Measurements from ENCODE around the gene ZNF219. TPM values are rescaled to one million over a fixed set of nuclear protein-coding genes. Genes with fewer than 3 reads are reported as not detected.

Gene ZNF219
- total RNA-seq, 3 donors from 2014 or later: 56.6 to 103 (median 58.2) TPM

DNA sequence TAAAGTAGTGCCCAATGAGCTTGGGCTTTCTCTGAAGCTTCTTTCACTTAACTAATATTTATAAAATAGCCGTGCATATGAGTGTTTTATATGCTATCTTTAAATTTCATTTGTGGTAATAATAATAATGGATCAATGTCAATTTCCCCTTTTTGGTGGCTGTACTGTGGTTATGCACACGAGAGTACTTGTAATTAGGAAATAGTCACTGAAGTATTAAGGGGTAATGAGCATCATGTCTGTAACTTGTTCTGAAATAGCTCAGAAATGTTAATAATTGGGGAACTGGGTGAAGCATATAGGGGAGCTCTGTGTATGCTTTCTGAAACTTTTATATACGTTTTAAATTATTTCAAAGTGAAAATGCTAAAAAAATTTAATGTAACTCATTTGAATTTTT lies 47.9 kb downstream of the ZNF219 start:
- H3K4me3 ChIP-seq: no peak overlapping the region
- ATAC-seq (no peak), DNase-seq (no peak)
- H3K9me3 ChIP-seq: no peaks in the 10 kb centered on the region
- intact Hi-C loops (cut with DNase I, micrococcal nuclease): no loop called here
- TF ChIP-seq, protein P1, sequence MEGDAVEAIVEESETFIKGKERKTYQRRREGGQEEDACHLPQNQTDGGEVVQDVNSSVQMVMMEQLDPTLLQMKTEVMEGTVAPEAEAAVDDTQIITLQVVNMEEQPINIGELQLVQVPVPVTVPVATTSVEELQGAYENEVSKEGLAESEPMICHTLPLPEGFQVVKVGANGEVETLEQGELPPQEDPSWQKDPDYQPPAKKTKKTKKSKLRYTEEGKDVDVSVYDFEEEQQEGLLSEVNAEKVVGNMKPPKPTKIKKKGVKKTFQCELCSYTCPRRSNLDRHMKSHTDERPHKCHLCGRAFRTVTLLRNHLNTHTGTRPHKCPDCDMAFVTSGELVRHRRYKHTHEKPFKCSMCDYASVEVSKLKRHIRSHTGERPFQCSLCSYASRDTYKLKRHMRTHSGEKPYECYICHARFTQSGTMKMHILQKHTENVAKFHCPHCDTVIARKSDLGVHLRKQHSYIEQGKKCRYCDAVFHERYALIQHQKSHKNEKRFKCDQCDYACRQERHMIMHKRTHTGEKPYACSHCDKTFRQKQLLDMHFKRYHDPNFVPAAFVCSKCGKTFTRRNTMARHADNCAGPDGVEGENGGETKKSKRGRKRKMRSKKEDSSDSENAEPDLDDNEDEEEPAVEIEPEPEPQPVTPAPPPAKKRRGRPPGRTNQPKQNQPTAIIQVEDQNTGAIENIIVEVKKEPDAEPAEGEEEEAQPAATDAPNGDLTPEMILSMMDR (IDR thresholded peaks at IDR 0.05): no peak
- peaks cover 19% of the 10 kb centered on the region for H3K4me1 ChIP-seq (ENCODE audit: low read depth)
- H3K36me3 ChIP-seq (ENCODE audit: low read depth): no peaks in the 10 kb centered on the region

DNA sequence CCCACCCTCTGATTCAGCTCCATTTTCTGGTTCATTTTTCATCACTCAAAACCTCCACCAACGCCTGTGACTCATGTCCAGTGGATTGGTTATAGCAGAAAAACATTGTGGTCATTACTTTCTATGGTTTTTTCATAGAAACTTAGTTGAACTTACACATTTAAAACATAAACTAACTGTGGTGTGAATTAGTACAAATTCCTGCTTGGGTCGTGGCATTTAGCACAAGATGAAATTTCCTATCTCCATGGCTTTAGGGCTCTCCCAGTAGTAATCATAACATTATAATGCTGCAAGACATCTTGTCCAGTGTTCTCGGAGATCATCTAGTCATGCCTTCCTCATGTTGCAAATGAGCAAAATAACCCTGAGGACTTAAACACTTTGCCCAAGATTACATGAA lies 49.2 kb downstream of the ZNF219 start:
- Histone ChIP-seq H3K4me3 (no peak overlapping the region), H3K36me3 (ENCODE audit: low read depth) (no peaks in the 10 kb centered on the region), H3K9me3 (no peaks in the 10 kb centered on the region), H3K4me1 (ENCODE audit: low read depth) (peaks cover 10% of the 10 kb centered on the region)
- TF ChIP-seq, protein P1 (IDR thresholded peaks at IDR 0.05): no peak
- DNase-seq (no peak), ATAC-seq (no peak)
- intact Hi-C loops (cut with DNase I, micrococcal nuclease): no loop called here

DNA sequence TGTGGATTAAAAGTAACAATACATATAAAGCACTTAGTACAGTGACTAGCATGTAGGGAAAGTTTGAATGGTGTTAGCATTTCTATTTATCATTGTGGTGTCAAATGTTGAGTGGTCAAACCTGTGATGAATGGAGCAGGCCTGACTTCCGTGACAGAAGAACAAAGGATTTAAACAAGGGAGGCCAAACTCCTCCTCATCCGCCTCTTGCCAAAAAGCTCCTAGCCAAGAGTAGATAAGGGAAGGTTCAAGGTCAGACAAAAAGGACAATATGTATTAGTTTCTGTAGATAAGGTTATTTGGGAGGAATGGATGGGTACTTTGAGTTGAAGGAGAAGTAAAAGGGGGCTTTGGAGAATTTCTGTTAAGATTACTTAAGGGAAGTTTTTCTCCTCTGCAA lies 49.8 kb downstream of the ZNF219 start:
- Histone ChIP-seq H3K4me1 (ENCODE audit: low read depth) (peaks cover 10% of the 10 kb centered on the region), H3K4me3 (no peak overlapping the region), H3K9me3 (no peaks in the 10 kb centered on the region), H3K36me3 (ENCODE audit: low read depth) (no peaks in the 10 kb centered on the region)
- DNase-seq: no peak
- TF ChIP-seq, protein P1 (IDR thresholded peaks at IDR 0.05): no peak
- no peak for ATAC-seq
- intact Hi-C loops (cut with DNase I, micrococcal nuclease): no loop called here

DNA sequence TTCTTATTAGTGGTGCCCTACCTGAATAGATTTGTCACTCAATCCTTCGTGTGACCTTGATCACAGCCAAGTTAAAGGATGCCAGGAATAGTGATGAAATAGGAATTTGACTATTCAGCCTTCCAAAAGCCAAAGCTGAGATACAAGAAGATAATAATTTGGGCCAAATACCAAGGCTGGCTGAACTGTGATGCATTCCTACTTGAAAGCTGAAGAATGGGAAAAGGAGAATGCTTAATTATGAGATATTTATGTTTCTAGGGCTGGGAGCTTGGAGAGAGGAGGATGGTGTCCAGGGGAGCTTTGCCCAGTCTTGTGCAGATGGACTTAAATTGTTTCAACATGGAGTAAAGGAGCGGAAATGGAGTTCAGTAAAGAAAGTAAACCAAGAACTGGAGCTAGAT lies 51.1 kb downstream of the ZNF219 start:
- ATAC-seq: no peak
- Histone ChIP-seq H3K4me1 (ENCODE audit: low read depth) (peaks cover 15% of the 10 kb centered on the region), H3K4me3 (no peak overlapping the region), H3K36me3 (ENCODE audit: low read depth) (no peaks in the 10 kb centered on the region), H3K9me3 (no peaks in the 10 kb centered on the region)
- DNase-seq: no peak
- intact Hi-C loops (cut with DNase I, micrococcal nuclease): no loop called here
- TF ChIP-seq, protein P1 (IDR thresholded peaks at IDR 0.05): no peak

DNA sequence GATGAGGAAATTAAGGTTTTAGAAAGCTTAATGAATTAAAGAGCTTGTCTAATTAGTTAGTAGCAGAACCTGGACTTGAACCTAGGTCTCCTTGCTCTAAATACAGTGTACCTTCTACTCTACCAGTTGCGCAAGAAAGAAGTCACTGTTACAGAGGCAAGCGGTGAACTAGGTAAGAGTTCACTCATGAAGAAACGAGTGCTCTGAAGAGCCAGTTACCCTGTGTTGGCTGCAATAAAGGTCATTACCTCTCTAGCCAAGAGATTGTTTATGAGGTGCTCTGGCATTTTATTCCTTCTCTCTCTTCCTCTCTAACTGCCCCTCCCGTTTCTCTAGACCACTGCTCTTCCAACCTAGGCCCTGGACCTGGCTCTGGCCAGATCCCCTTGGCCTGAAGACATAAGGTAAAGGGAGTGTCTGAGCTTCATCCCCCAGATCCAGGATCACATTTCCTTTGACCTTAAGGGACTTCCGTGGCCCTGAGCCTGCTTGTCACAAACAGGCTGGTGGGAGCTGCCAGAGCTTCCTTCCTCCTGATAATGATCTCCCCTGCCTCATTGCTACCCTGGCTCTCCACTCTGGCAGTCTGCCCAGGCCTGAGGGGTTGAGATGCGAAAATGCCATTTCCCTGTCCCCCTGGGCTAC lies 54.4 kb downstream of the ZNF219 start:
- no peaks in the 10 kb centered on the region for H3K9me3 ChIP-seq
- ATAC-seq (peak; percentile 72), DNase-seq (peak in 2 of 3 donors; percentile 50 to 51)
- TF ChIP-seq, protein P1 (IDR thresholded peaks at IDR 0.05): no peak
- intact Hi-C loops (cut with DNase I, micrococcal nuclease): no loop called here
- H3K36me3 ChIP-seq (ENCODE audit: low read depth): no peaks in the 10 kb centered on the region
- H3K4me1 ChIP-seq (ENCODE audit: low read depth): peaks cover 24% of the 10 kb centered on the region
- no peak overlapping the region for H3K4me3 ChIP-seq

Data from mucosa of descending colon (tissue), 3 donors.